Body of pancreas (tissue), 4 donors: ENCODE measurements around the gene SDHD.

Source experiments
- CTCF ChIP-seq, 7 experiments: fragments of 450-650 bp in 4 of 7; fragments of 200-600 bp in 3 of 7; sonication (generic) in 3 of 7; IDR thresholded peaks; one replicate each; pipeline ENCODE4 v1.5.1; 2016 to 2019; ENCODE audit warnings: antibody characterized with exemption in 7 of 7
- POLR2A ChIP-seq, 3 donors: fragments of 450-650 bp; IDR thresholded peaks; one replicate each; pipeline ENCODE4 v1.6.1; 2016; ENCODE audit warnings: antibody characterized with exemption in 3 of 3, mild to moderate bottlenecking in 2 of 3

GRCh38 chr11:112134473-112134872 is 47.8 kb downstream of the SDHD start:
- TF ChIP-seq POLR2A (IDR thresholded peaks at IDR 0.05) (no peak), CTCF (IDR thresholded peaks at IDR 0.05) (no peak)
